ENCODE data around the gene MDK. TPM values are rescaled to one million over a fixed set of nuclear protein-coding genes. Genes with fewer than 3 reads are reported as not detected.
A peak's percentile ranks its signal among the peaks of the same experiment; 100 is the strongest.

The MDK gene
- total RNA-seq, 1 donor from 2014 or later: 600 TPM

DNA sequence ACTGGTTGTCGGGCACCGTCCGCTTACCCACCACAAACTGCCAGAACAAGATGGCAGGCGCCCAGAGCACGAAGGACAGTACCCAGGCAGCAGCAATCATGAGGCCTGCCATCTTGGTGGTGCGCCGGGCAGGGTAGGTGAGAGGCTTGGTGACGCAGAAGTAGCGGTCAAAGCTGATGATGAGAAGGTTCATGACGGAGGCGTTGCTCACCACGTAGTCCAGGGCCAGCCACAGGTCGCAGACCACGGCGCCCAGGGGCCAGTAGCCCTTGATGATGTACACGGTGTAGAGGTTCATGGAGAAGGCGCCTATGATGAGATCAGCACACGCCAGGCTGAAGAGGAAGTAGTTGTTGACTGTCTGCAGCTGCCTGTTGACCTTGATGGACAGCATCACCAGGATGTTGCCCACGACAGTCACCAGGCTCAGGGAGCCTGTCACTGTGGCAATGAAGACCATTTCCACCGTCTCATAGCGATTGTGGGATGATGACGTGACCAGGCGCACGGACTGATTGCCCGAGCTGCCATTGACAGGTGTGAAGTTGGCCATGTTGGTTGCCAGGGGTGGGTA, 4.6 kb downstream of the MDK start:
- H3K27ac Mint-ChIP-seq: no peak overlapping the region
- peak overlapping the region; percentile 22 for H3K4me3 Mint-ChIP-seq
- Histone ChIP-seq H3K9me3 (ENCODE audit: low read depth) (no peaks in the 10 kb centered on the region), H3F3A (ENCODE audit: low read depth) (peaks cover 22% of the 10 kb centered on the region), H2AFZ (replicated peaks) (no peak overlapping the region), H3K4me1 (peaks cover 33% of the 10 kb centered on the region), H3K9ac (no peak overlapping the region), H3K36me3 (no peaks in the 10 kb centered on the region), H3K27ac (no peak overlapping the region), H4K20me1 (ENCODE audit: low read depth) (peaks cover 63% of the 10 kb centered on the region), H3K4me3 (no peak overlapping the region), H3K79me2 (ENCODE audit: low read depth) (peaks cover 16% of the 10 kb centered on the region), H3K27me3 (peaks cover 45% of the 10 kb centered on the region), H3K4me2 (no peak overlapping the region)
- H3K9me3 Mint-ChIP-seq: peaks cover 2% of the 10 kb centered on the region
- H3K36me3 Mint-ChIP-seq: peaks cover 7% of the 10 kb centered on the region
- H3K27me3 Mint-ChIP-seq (ENCODE audit: insufficient read depth, low read depth): peaks cover 43% of the 10 kb centered on the region
- peaks cover 42% of the 10 kb centered on the region for H3K4me1 Mint-ChIP-seq
- TF ChIP-seq, protein P1, sequence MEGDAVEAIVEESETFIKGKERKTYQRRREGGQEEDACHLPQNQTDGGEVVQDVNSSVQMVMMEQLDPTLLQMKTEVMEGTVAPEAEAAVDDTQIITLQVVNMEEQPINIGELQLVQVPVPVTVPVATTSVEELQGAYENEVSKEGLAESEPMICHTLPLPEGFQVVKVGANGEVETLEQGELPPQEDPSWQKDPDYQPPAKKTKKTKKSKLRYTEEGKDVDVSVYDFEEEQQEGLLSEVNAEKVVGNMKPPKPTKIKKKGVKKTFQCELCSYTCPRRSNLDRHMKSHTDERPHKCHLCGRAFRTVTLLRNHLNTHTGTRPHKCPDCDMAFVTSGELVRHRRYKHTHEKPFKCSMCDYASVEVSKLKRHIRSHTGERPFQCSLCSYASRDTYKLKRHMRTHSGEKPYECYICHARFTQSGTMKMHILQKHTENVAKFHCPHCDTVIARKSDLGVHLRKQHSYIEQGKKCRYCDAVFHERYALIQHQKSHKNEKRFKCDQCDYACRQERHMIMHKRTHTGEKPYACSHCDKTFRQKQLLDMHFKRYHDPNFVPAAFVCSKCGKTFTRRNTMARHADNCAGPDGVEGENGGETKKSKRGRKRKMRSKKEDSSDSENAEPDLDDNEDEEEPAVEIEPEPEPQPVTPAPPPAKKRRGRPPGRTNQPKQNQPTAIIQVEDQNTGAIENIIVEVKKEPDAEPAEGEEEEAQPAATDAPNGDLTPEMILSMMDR (IDR thresholded peaks at IDR 0.05): no peak
- no peak for TF ChIP-seq EZH2 (IDR thresholded peaks at IDR 0.05)
- no peak for TF ChIP-seq EZH2phosphoT487 (IDR thresholded peaks at IDR 0.05)
- DNase-seq (ENCODE audit: low spot score): no peak

- H3K27ac ChIP-seq: no peak overlapping the region
- H3K27me3 ChIP-seq: peaks cover 50% of the 10 kb centered on the region
- Mint-ChIP-seq H3K4me3 (no peak overlapping the region), H3K36me3 (peaks cover 7% of the 10 kb centered on the region), H3K4me1 (peaks cover 42% of the 10 kb centered on the region), H3K27ac (no peak overlapping the region), H3K27me3 (ENCODE audit: insufficient read depth, low read depth) (peaks cover 43% of the 10 kb centered on the region), H3K9me3 (peaks cover 2% of the 10 kb centered on the region)
- H4K20me1 ChIP-seq (ENCODE audit: low read depth): peaks cover 66% of the 10 kb centered on the region
- peaks cover 16% of the 10 kb centered on the region for H3K79me2 ChIP-seq (ENCODE audit: low read depth)
- no peak for DNase-seq (ENCODE audit: low spot score)
- H3F3A ChIP-seq (ENCODE audit: low read depth): peaks cover 19% of the 10 kb centered on the region
- no peaks in the 10 kb centered on the region for H3K36me3 ChIP-seq
- no peak overlapping the region for H3K9ac ChIP-seq
- no peak overlapping the region for H2AFZ ChIP-seq (replicated peaks)
- H3K9me3 ChIP-seq (ENCODE audit: low read depth): no peaks in the 10 kb centered on the region
- H3K4me3 ChIP-seq: no peak overlapping the region
- H3K4me1 ChIP-seq: peaks cover 35% of the 10 kb centered on the region
- TF ChIP-seq EZH2 (IDR thresholded peaks at IDR 0.05) (no peak), EZH2phosphoT487 (IDR thresholded peaks at IDR 0.05) (no peak)
- TF ChIP-seq, protein P1 (IDR thresholded peaks at IDR 0.05): no peak
- no peak overlapping the region for H3K4me2 ChIP-seq
These were observed 5.2 kb downstream of the MDK start for GRCh38 chr11:46386674-46387073.

DNA sequence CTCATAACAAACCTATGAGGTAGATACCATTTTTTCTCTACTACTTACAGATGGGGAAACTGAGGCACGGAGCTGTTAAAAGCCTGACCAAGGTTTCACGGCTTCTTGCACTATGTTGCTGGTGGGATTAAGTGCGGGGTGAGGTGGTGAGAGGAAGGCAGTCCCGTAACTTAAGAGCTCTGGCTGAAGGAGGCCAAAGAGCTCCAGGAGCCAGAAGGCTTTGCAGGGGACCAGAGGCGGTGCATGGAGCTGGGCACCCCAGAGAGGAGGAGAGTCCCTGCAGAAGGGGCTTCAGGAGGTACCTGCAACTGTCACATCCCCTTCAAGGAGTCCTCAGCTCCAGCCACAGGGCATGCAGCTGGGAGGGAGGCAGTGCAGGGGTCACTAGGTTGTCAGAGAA, 6.0 kb downstream of the MDK start:
- peaks cover 58% of the 10 kb centered on the region for H3K27me3 ChIP-seq

More for the DNA sequence above, 6.0 kb downstream of the MDK start:
- Histone ChIP-seq H3F3A (ENCODE audit: low read depth) (peaks cover 26% of the 10 kb centered on the region), H3K4me1 (peaks cover 35% of the 10 kb centered on the region), H3K4me2 (no peak overlapping the region), H3K9me3 (ENCODE audit: low read depth) (no peaks in the 10 kb centered on the region), H3K27ac (no peak overlapping the region), H3K4me3 (no peak overlapping the region), H3K36me3 (no peaks in the 10 kb centered on the region), H4K20me1 (ENCODE audit: low read depth) (peaks cover 62% of the 10 kb centered on the region), H2AFZ (replicated peaks) (no peak overlapping the region), H3K9ac (no peak overlapping the region), H3K79me2 (ENCODE audit: low read depth) (peaks cover 8% of the 10 kb centered on the region)
- Mint-ChIP-seq H3K4me3 (peak overlapping the region; percentile 67), H3K27ac (no peak overlapping the region), H3K27me3 (ENCODE audit: insufficient read depth, low read depth) (peaks cover 43% of the 10 kb centered on the region), H3K4me1 (peaks cover 42% of the 10 kb centered on the region), H3K36me3 (peaks cover 7% of the 10 kb centered on the region), H3K9me3 (peaks cover 2% of the 10 kb centered on the region)
- no peak for TF ChIP-seq EZH2phosphoT487 (IDR thresholded peaks at IDR 0.05)
- no peak for TF ChIP-seq EZH2 (IDR thresholded peaks at IDR 0.05)
- TF ChIP-seq, protein P1 (IDR thresholded peaks at IDR 0.05): no peak
- DNase-seq (ENCODE audit: low spot score): no peak
